Glutamatergic neuron (in vitro differentiated cells): Measurements from ENCODE around the gene PSME3. TPM values are rescaled to one million over a fixed set of nuclear protein-coding genes. Genes with fewer than 3 reads are reported as not detected.

Experiments used
- DNase-seq: peaks from one replicate; pipeline ENCODE4 v3.0.0; 2022
- H3K27ac Mint-ChIP-seq: one replicate; pipeline ENCODE4 v1.8.0; 2020; ENCODE audit warnings: mild to moderate bottlenecking, mixed read lengths, inconsistent platforms; ENCODE audit not compliant: unreplicated experiment
- H3K27me3 Mint-ChIP-seq: one replicate; pipeline ENCODE4 v1.8.0; 2020; ENCODE audit warnings: mild to moderate bottlenecking, moderate library complexity, mixed read lengths, inconsistent platforms; ENCODE audit not compliant: unreplicated experiment
- H3K36me3 Mint-ChIP-seq: one replicate; pipeline ENCODE4 v1.8.0; 2020; ENCODE audit warnings: mild to moderate bottlenecking, mixed read lengths, inconsistent platforms; ENCODE audit not compliant: unreplicated experiment
- H3K4me1 Mint-ChIP-seq: one replicate; pipeline ENCODE4 v1.8.0; 2020; ENCODE audit warnings: mild to moderate bottlenecking, low read depth, mixed read lengths, inconsistent platforms; ENCODE audit not compliant: unreplicated experiment
- H3K4me3 Mint-ChIP-seq: one replicate; pipeline ENCODE4 v1.8.0; 2020; ENCODE audit warnings: mild to moderate bottlenecking, mixed read lengths, inconsistent platforms; ENCODE audit not compliant: unreplicated experiment
- H3K9me3 Mint-ChIP-seq: one replicate; pipeline ENCODE4 v1.8.0; 2020; ENCODE audit warnings: mild to moderate bottlenecking, moderate library complexity, mixed read lengths, inconsistent platforms; ENCODE audit not compliant: unreplicated experiment
- total RNA-seq: library from RNA; stranded (reverse); fragmentation: NEBNext Ultra II Directional; extraction: Animal tissue kit (Norgen Biotek cat#: 25700); gene quantifications from one replicate; pipeline ENCODE4 v1.2.1, GENCODE V29; 2021; ENCODE audit not compliant: unreplicated experiment
- TF ChIP-seq, protein P1 (sequence below): fragments of 200-600 bp; sonication (generic); IDR thresholded peaks from one replicate; pipeline ENCODE4 v1.5.0; 2021; ENCODE audit not compliant: partially characterized antibody, unreplicated experiment

Gene PSME3
- total RNA-seq, 1 donor from 2014 or later, result 127 TPM

DNA sequence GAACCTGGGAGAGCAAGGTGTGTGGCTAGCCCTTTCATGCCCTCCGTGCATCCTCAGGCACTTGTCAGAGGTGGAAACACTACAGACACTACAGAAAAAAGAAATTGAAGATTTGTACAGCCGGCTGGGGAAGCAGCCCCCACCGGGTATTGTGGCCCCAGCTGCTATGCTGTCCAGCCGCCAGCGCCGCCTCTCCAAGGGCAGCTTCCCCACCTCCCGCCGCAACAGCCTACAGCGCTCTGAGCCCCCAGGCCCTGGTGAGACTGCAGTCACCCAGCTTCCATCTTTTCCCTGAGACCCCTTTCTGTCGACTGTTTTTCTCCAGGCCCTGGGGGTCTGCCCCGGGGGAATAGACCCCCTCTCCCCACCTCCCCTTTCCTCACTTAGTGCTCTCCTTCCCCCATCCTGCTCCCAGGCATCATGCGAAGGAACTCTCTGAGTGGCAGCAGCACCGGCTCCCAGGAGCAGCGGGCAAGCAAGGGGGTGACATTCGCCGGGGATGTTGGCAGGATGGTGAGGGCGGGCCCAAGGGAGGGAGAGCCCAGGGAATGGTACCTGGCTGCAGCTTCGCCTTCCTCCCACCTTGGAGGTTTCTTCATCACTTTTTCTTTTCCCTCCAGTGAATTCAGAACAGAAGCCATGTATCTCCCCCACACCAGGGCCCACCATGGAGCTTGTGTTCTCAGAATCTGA is 37.0 kb upstream of the PSME3 start:
- Mint-ChIP-seq H3K9me3 (peaks cover 2% of the 10 kb centered on the region), H3K4me3 (no peak overlapping the region), H3K4me1 (peaks cover 3% of the 10 kb centered on the region), H3K36me3 (peaks cover 6% of the 10 kb centered on the region), H3K27me3 (peaks cover 7% of the 10 kb centered on the region), H3K27ac (no peak overlapping the region)
- DNase-seq, result no peak
- TF ChIP-seq, protein P1, sequence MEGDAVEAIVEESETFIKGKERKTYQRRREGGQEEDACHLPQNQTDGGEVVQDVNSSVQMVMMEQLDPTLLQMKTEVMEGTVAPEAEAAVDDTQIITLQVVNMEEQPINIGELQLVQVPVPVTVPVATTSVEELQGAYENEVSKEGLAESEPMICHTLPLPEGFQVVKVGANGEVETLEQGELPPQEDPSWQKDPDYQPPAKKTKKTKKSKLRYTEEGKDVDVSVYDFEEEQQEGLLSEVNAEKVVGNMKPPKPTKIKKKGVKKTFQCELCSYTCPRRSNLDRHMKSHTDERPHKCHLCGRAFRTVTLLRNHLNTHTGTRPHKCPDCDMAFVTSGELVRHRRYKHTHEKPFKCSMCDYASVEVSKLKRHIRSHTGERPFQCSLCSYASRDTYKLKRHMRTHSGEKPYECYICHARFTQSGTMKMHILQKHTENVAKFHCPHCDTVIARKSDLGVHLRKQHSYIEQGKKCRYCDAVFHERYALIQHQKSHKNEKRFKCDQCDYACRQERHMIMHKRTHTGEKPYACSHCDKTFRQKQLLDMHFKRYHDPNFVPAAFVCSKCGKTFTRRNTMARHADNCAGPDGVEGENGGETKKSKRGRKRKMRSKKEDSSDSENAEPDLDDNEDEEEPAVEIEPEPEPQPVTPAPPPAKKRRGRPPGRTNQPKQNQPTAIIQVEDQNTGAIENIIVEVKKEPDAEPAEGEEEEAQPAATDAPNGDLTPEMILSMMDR, result no peak

DNA sequence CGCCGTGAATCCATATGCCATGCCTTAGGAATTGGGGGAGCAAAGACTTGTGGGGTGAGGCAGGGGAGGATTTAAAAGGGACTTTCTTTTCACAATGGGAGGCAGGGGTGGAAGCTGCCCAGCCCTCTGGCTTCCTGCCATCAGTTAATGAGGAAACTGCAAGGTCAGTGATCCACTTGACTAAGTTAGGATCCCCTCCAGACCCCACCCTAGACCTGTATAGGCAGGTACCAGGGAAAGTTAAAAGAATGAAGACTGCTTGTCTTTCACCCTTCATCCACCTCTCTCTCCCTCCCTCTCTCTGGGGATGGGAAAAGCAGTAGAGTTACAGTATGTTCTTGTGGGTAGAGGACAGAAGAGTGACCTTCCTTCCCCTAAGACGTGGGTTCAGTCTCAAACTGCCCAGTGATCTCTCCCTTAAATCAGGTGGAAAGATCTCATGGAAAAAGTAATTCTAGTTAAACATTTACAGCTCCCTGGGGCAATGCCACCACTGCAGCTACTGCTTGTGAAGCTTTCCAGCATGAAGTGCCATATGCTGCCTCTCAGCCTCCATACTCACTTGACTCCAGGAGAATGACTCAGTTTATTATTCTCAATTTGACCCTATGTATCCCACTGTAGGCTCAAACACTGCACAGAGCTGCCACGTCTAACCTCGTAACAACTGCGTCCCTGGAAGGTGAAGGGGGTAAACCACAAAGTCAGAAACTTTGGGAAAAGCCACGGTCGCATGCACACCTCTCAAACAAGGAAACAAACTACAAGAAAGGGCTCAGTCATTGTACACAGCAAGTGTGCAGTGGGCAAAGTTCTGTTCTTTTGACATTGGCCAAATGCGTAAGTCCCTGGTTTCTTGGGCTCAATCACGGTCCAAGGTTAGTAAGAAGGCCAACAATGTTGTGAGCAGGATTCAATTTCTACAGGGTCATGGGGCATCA is 35.9 kb upstream of the PSME3 start:
- Mint-ChIP-seq H3K27ac (peak overlapping the region; percentile 22), H3K36me3 (peaks cover 6% of the 10 kb centered on the region)

DNA sequence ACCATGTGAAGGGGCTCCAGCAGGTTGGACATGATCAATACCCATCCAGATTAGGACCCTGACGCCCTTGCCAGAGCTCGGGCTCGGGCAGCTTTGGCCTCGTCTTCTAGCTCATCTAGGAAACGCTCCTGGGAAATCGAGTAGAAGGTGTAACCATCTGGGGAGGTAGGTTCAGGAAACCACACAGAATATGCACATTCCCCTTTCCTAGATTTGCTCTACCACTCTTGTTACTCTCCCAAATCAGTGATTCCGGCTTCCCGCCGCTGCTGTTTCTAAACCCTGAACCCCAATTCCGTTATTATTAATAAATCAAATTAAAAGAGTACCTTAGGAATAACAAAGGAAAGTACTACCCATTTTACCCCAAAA is 35.2 kb upstream of the PSME3 start:
- Mint-ChIP-seq H3K27ac (peak overlapping the region; percentile 85), H3K9me3 (peaks cover 2% of the 10 kb centered on the region), H3K4me3 (peak overlapping the region; percentile 93), H3K4me1 (peaks cover 3% of the 10 kb centered on the region), H3K27me3 (peaks cover 8% of the 10 kb centered on the region), H3K36me3 (peaks cover 6% of the 10 kb centered on the region)
- TF ChIP-seq, protein P1, result no peak
- DNase-seq, result no peak

More for the DNA sequence above, 35.9 kb upstream of the PSME3 start:
- DNase-seq, result no peak
- H3K27me3 Mint-ChIP-seq, result peaks cover 9% of the 10 kb centered on the region
- peaks cover 2% of the 10 kb centered on the region for H3K9me3 Mint-ChIP-seq
- H3K4me1 Mint-ChIP-seq, result peaks cover 3% of the 10 kb centered on the region
- TF ChIP-seq, protein P1, result no peak
- H3K4me3 Mint-ChIP-seq, result peak overlapping the region; percentile 93

DNA sequence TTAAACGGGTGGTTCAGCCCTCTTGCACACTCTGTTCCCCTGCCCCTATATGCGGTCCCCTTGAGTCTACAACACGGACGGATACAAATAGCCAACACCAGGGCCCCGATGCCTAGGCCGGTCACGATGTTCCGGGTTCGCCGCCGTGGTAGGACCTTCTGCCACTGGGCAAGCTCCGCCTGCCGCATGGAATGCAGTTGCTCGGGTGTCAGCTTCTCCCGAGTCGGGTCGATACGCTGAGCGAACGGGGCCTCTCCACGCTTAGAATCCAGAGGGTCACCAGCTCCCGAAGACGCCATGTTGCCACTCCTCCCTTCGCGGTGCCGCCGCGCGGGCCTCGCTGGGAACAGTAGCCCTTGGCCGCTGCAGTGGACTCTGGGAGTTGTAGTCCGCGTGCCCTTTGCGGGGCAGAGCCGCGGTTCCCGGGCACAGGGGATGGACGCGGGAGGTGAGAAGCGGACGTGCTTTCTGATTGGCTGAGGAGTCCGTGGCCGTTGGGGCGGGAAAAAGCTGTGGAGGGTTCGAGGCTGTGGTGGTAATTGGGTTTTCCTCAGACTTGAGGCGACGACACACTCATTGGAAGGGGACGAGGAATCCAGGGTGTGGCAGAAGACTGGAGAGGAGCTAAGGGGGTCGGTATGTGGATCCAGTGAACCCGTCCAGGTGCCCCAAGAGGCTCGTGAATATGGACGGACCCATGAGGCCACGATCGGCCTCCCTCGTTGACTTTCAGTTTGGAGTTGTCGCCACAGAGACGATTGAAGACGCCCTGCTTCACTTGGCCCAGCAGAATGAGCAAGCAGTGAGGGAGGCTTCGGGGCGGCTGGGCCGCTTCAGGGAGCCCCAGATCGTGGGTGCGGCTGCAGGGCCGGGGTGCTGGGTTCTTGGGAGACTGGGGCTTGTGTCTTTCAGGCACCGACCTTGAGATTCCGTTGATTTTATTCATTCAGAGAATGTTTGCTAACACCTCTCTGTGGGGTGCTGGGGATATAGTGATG is 34.5 kb upstream of the PSME3 start, which contains the start of the genes CNTD1 and COA3:
Gene CNTD1, plus strand, starts transcription at position 479 of the 998 bp plus-strand sequence. Its CDS starts 207 bp downstream, at position 686.
Gene COA3, minus strand, starts transcription at position 322 of the 998 bp plus-strand sequence. Its CDS starts 23 bp downstream, at position 299.
- Mint-ChIP-seq H3K36me3 (peaks cover 6% of the 10 kb centered on the region), H3K4me1 (peaks cover 3% of the 10 kb centered on the region), H3K4me3 (peak within 1 kb of the TSS; percentile 93), H3K27ac (peak within 1 kb of the TSS; percentile 85), H3K27me3 (peaks cover 8% of the 10 kb centered on the region), H3K9me3 (peaks cover 2% of the 10 kb centered on the region)
- peak; percentile 93 for DNase-seq
- TF ChIP-seq, protein P1, result no peak
